DOHH2 (cell line): ENCODE results near the gene C1orf50.

Experiments used
- H3F3A ChIP-seq: fragments of 200-600 bp; sonication (generic), shearing (Covaris generic); 2 replicates; pipeline ENCODE4 v1.6.0; 2016; ENCODE audit warnings: antibody characterized with exemption, mild to moderate bottlenecking; ENCODE audit not compliant: control insufficient read depth, insufficient read depth
- H3K27ac ChIP-seq: fragments of 200-600 bp; sonication (generic); 2 replicates; pipeline ENCODE4 v1.5.1; 2014; ENCODE audit warnings: low read depth, mild to moderate bottlenecking, low read length, moderate library complexity
- H3K27me3 ChIP-seq: fragments of 200-600 bp; sonication (generic); 2 replicates; pipeline ENCODE4 v1.6.1; 2014; ENCODE audit warnings: mild to moderate bottlenecking, low read length, mixed read lengths; ENCODE audit not compliant: control insufficient read depth
- H3K36me3 ChIP-seq: fragments of 200-600 bp; sonication (generic); 2 replicates; pipeline ENCODE4 v1.6.1; 2014; ENCODE audit warnings: mild to moderate bottlenecking, low read length, moderate library complexity, mixed read lengths; ENCODE audit not compliant: control insufficient read depth
- H3K4me1 ChIP-seq: fragments of 200-600 bp; sonication (generic); 2 replicates; pipeline ENCODE4 v1.6.1; 2014; ENCODE audit warnings: mild to moderate bottlenecking, low read length, mixed read lengths; ENCODE audit not compliant: control insufficient read depth
- H3K4me2 ChIP-seq: fragments of 200-600 bp; sonication (generic); 2 replicates; pipeline ENCODE4 v1.6.0; 2014; ENCODE audit warnings: mild to moderate bottlenecking, low read length, moderate library complexity
- H3K4me3 ChIP-seq: fragments of 200-600 bp; sonication (generic); 2 replicates; pipeline ENCODE4 v1.5.1; 2014; ENCODE audit warnings: mild to moderate bottlenecking, low read length, mixed read lengths
- H3K79me2 ChIP-seq: fragments of 200-600 bp; sonication (generic); 2 replicates; pipeline ENCODE4 v1.6.1; 2014; ENCODE audit warnings: mild to moderate bottlenecking, low read length, mixed read lengths; ENCODE audit not compliant: control insufficient read depth
- H3K9me2 ChIP-seq: fragments of 200-600 bp; sonication (generic); replicated peaks from 2 replicates; pipeline ENCODE4 v1.6.1; 2014; ENCODE audit warnings: mild to moderate bottlenecking, low read length, mixed read lengths; ENCODE audit not compliant: control insufficient read depth
- H3K9me3 ChIP-seq: fragments of 200-600 bp; sonication (generic); 2 replicates; pipeline ENCODE4 v1.6.1; 2014; ENCODE audit warnings: antibody characterized with exemption, low read length, mixed read lengths; ENCODE audit not compliant: control insufficient read depth, insufficient read depth
- H4K20me1 ChIP-seq: fragments of 200-600 bp; sonication (generic); 2 replicates; pipeline ENCODE4 v1.6.0; 2014; ENCODE audit warnings: low read depth, mild to moderate bottlenecking, antibody characterized with exemption, low read length, moderate library complexity; ENCODE audit not compliant: control insufficient read depth, insufficient read depth
- CTCF ChIP-seq: fragments of 200-600 bp; sonication (generic); IDR thresholded peaks from one replicate; pipeline ENCODE4 v1.5.1; 2014; ENCODE audit warnings: antibody characterized with exemption, mild to moderate bottlenecking, low read depth, low read length; ENCODE audit not compliant: poor library complexity, severe bottlenecking
- EZH2phosphoT487 ChIP-seq: fragments of 200-600 bp; sonication (generic); IDR thresholded peaks from 2 replicates; pipeline ENCODE4 v1.6.1; 2017; ENCODE audit warnings: borderline replicate concordance, mild to moderate bottlenecking, antibody characterized with exemption, low read length, moderate library complexity, mixed read lengths

The C1orf50 gene

GRCh38 chr1:42816585-42817439 lies 49.8 kb downstream of the C1orf50 start, which contains the start of the genes ERMAP and SVBP:
Gene ERMAP (plus strand): TSS chr1:42817122. CDS start chr1:42830449, 13,327 bp downstream.
Gene SVBP (minus strand): TSS chr1:42817397. CDS start chr1:42816544, 853 bp downstream.
- Histone ChIP-seq H3K9me3 (no peaks in the 10 kb centered on the region), H3K27me3 (no peaks in the 10 kb centered on the region), H3K27ac (peak within 1 kb of the TSS; percentile 70), H3K4me3 (peak within 1 kb of the TSS; percentile 80), H3K9me2 (no peaks in the 10 kb centered on the region), H3K79me2 (no peaks in the 10 kb centered on the region; the same call in 1 of the 2 replicates), H3K36me3 (no peaks in the 10 kb centered on the region), H3K4me2 (peak within 1 kb of the TSS; percentile 84), H3K4me1 (peaks cover 17% of the 10 kb centered on the region), H4K20me1 (no peaks in the 10 kb centered on the region), H3F3A (no peaks in the 10 kb centered on the region)
- TF ChIP-seq EZH2phosphoT487 (no peak), CTCF (no peak)

- TF ChIP-seq CTCF (no peak), EZH2phosphoT487 (no peak)
- Histone ChIP-seq H3K9me3 (no peaks in the 10 kb centered on the region), H3F3A (no peaks in the 10 kb centered on the region), H3K4me3 (peak overlapping the region; percentile 80), H3K79me2 (no peaks in the 10 kb centered on the region; the same call in 1 of the 2 replicates), H3K36me3 (no peaks in the 10 kb centered on the region), H3K27ac (peak overlapping the region; percentile 70; the same call in 1 of the 2 replicates), H3K9me2 (no peaks in the 10 kb centered on the region), H3K27me3 (no peaks in the 10 kb centered on the region), H3K4me1 (peaks cover 17% of the 10 kb centered on the region), H3K4me2 (peak overlapping the region; percentile 81), H4K20me1 (no peaks in the 10 kb centered on the region)
Measured at GRCh38 chr1:42817440-42817767, 50.4 kb downstream of the C1orf50 start.

- no peaks in the 10 kb centered on the region for H3F3A ChIP-seq
- peaks cover 20% of the 10 kb centered on the region for H3K4me1 ChIP-seq
- H3K27ac ChIP-seq, result no peak overlapping the region
- peak overlapping the region; percentile 80 for H3K4me3 ChIP-seq
- H3K9me3 ChIP-seq, result no peaks in the 10 kb centered on the region
- TF ChIP-seq EZH2phosphoT487, result no peak
- no peak for TF ChIP-seq CTCF
- H3K27me3 ChIP-seq, result no peaks in the 10 kb centered on the region
- H3K36me3 ChIP-seq, result no peaks in the 10 kb centered on the region
- H4K20me1 ChIP-seq, result no peaks in the 10 kb centered on the region
- H3K9me2 ChIP-seq, result no peaks in the 10 kb centered on the region
- no peaks in the 10 kb centered on the region; the same call in 1 of the 2 replicates for H3K79me2 ChIP-seq
- H3K4me2 ChIP-seq, result peak overlapping the region; percentile 81
Measured at GRCh38 chr1:42817976-42818375, 50.9 kb downstream of the C1orf50 start.
